ENCODE measurements around the gene CTNND1. TPM values are rescaled to one million over a fixed set of nuclear protein-coding genes. Genes with fewer than 3 reads are reported as not detected.

The CTNND1 gene
- total RNA-seq, 1 donor from 2014 or later, result 135 TPM

DNA sequence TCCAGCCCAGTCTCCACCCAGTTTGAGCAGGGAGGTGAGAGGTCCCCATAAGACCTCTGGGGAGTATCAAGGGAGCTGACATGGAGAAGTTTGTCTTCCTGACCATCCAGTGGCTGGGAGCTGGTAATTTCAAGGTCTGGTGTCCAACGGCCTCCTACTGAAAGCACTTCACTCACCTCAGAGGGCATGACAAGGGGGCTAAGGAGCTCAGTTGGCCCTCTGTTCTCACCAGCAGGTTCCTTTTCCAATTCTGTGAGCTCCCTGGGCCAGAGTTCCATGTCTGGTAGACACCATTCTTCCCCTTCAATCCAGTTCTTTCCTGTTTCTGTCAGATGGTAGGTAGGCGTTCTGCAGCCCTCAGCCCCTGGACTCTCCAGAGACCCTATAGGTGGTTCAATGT lies 17.2 kb upstream of the CTNND1 start:
- Histone ChIP-seq H2AFZ (replicated peaks) (no peak overlapping the region), H3K36me3 (peaks cover 4% of the 10 kb centered on the region), H3K4me3 (no peak overlapping the region), H3K4me1 (peaks cover 7% of the 10 kb centered on the region), H3K27ac (no peak overlapping the region), H3K27me3 (no peaks in the 10 kb centered on the region), H4K20me1 (ENCODE audit: low read depth) (no peaks in the 10 kb centered on the region), H3F3A (ENCODE audit: low read depth) (peaks cover 39% of the 10 kb centered on the region), H3K9ac (no peak overlapping the region), H3K79me2 (ENCODE audit: low read depth) (peaks cover 24% of the 10 kb centered on the region), H3K9me3 (ENCODE audit: low read depth) (no peaks in the 10 kb centered on the region), H3K4me2 (no peak overlapping the region)
- Mint-ChIP-seq H3K4me1 (peaks cover 15% of the 10 kb centered on the region), H3K27ac (no peak overlapping the region), H3K27me3 (ENCODE audit: insufficient read depth, low read depth) (peaks cover 2% of the 10 kb centered on the region), H3K9me3 (no peaks in the 10 kb centered on the region), H3K4me3 (peak overlapping the region; percentile 42), H3K36me3 (peaks cover 27% of the 10 kb centered on the region)
- no peak for DNase-seq (ENCODE audit: low spot score)
- TF ChIP-seq CTCF (IDR thresholded peaks at IDR 0.05) (no peak), EZH2 (IDR thresholded peaks at IDR 0.05) (no peak), EZH2phosphoT487 (IDR thresholded peaks at IDR 0.05) (no peak)

DNA sequence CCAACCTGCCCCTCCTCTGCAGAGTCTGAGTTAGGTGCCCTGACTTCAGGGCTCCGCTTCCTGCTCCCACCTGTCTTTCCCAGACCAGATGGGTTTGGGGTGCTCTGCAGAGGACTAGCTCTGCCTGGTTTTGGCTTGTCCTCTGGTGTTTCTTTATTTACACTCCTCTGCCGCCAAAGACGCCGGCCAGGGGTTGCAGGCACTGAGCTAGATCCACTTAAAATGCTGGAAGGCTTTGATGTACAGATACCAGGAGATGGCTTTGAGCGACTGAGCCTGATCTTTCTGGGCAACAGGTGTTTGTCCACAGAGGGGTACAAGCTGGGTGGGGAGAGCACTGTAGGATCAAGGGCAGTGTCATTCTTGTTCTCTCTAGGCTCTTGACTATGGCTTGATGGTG lies 16.4 kb upstream of the CTNND1 start:
- TF ChIP-seq CTCF (IDR thresholded peaks at IDR 0.05) (no peak), EZH2 (IDR thresholded peaks at IDR 0.05) (no peak), EZH2phosphoT487 (IDR thresholded peaks at IDR 0.05) (no peak)
- Mint-ChIP-seq H3K27ac (no peak overlapping the region), H3K36me3 (peaks cover 27% of the 10 kb centered on the region)

DNA sequence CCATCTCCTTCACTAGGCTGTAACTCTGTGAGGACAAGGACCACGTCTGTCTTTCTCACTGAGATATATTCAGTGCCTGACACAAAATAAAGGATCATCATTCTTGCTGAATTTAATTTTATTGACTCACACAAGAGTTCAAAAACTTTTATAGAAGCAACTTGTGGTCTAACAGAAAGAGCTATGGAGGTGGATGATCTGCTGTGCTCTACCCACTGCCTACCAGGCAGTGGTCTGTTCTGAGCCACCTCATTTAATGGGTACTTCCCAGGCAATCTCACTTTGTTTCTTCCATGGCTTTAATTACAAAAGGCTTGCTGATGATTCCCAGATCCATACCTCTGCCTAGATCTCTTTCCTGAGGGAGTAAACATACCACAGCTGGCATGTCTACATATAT lies 14.7 kb upstream of the CTNND1 start:
- Mint-ChIP-seq H3K4me1 (peaks cover 12% of the 10 kb centered on the region), H3K36me3 (peaks cover 27% of the 10 kb centered on the region), H3K27me3 (ENCODE audit: insufficient read depth, low read depth) (no peaks in the 10 kb centered on the region), H3K4me3 (no peak overlapping the region), H3K27ac (no peak overlapping the region), H3K9me3 (no peaks in the 10 kb centered on the region)
- TF ChIP-seq CTCF (IDR thresholded peaks at IDR 0.05) (no peak), EZH2phosphoT487 (IDR thresholded peaks at IDR 0.05) (no peak), EZH2 (IDR thresholded peaks at IDR 0.05) (no peak)
- no peaks in the 10 kb centered on the region for H3K27me3 ChIP-seq
- H3K4me3 ChIP-seq, result no peak overlapping the region
- H3K9me3 ChIP-seq (ENCODE audit: low read depth), result no peaks in the 10 kb centered on the region
- H4K20me1 ChIP-seq (ENCODE audit: low read depth), result no peaks in the 10 kb centered on the region
- H3F3A ChIP-seq (ENCODE audit: low read depth), result peaks cover 33% of the 10 kb centered on the region
- no peak overlapping the region for H2AFZ ChIP-seq (replicated peaks)
- no peak overlapping the region for H3K9ac ChIP-seq
- DNase-seq (ENCODE audit: low spot score), result no peak
- H3K4me2 ChIP-seq, result no peak overlapping the region
- peaks cover 7% of the 10 kb centered on the region for H3K4me1 ChIP-seq
- H3K27ac ChIP-seq, result no peak overlapping the region
- H3K36me3 ChIP-seq, result peaks cover 4% of the 10 kb centered on the region
- H3K79me2 ChIP-seq (ENCODE audit: low read depth), result peaks cover 19% of the 10 kb centered on the region

More for the DNA sequence above, 16.4 kb upstream of the CTNND1 start:
- Histone ChIP-seq H3K27me3 (no peaks in the 10 kb centered on the region), H3K9ac (no peak overlapping the region), H3F3A (ENCODE audit: low read depth) (peaks cover 30% of the 10 kb centered on the region), H3K4me2 (no peak overlapping the region), H2AFZ (replicated peaks) (no peak overlapping the region), H4K20me1 (ENCODE audit: low read depth) (no peaks in the 10 kb centered on the region), H3K79me2 (ENCODE audit: low read depth) (peaks cover 24% of the 10 kb centered on the region), H3K4me3 (no peak overlapping the region), H3K4me1 (peaks cover 7% of the 10 kb centered on the region), H3K27ac (no peak overlapping the region), H3K9me3 (ENCODE audit: low read depth) (no peaks in the 10 kb centered on the region), H3K36me3 (peaks cover 4% of the 10 kb centered on the region)
- Mint-ChIP-seq H3K4me1 (peaks cover 15% of the 10 kb centered on the region), H3K27me3 (ENCODE audit: insufficient read depth, low read depth) (peaks cover 2% of the 10 kb centered on the region), H3K4me3 (no peak overlapping the region), H3K9me3 (no peaks in the 10 kb centered on the region)
- DNase-seq (ENCODE audit: low spot score), result no peak
